ENCODE measurements around the gene SAFB.

DNA sequence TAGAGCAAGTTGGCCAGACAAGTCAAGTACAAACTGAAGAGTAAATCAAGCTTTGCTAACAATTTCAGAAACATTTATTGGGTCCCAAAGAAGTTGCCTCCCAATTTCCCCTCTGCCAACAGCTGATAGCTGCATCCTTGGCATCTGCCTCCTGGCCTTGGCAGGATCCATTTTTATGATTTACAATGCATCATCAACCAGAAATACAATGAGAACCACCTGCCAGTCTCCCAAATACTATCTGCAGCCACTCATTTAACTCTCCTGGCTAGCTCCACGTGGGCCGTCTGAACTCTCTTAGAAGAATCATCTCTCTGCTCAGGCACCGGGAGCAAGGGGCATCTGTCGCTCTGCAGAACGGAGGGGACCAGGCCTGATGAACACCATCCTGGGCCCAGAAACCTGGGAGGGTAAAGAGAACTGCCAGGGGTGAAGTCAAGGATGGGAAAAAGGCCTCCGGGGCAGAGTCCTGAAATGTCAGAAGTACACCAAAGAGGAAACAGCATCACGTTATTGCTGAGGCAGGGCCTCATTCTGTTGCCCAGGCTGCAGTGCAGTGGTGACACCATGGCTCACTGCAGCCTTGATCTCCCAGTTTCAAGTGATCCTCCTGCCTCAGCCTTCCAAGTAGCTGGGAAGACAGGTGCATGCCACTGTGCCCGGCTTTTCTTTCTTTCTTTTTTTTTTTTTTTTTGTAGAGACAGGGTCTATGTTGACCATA, 94.5 kb downstream of the SAFB start:
- TF ChIP-seq POLR2A (IDR thresholded peaks at IDR 0.05) (no peak), CTCF (IDR thresholded peaks at IDR 0.05) (no peak)

All from testis (tissue), 2 donors.